DMS53 (cell line): ENCODE measurements around the gene NT5C1B.

Source experiments
- DNase-seq: peaks from one replicate; lab custom pipeline; 2025; lab: John Stamatoyannopoulos, UW

Gene NT5C1B

GRCh38 chr2:18551169-18551568 is 38.2 kb downstream of the NT5C1B start:
- DNase-seq: peak; percentile 81

DNA sequence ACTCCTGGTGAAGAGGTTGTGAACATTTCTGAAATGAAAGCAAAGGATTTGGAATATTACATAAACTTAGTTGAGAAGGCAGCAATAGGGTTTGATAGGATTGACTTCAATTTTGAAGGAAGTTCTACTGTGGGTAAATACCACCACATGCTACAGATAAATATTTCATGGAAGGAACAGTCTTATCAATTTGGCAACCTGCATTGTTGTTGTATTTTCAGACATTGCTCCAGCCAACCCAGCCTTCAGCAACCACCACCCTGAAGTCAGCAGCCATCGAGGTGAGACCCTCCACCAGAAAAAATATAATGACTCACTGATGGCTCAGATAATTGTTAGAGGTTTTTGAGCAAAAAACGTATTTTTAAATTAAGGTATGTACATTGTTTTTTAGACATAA is 38.9 kb downstream of the NT5C1B start:
- no peak for DNase-seq

- no peak for DNase-seq
Observed at GRCh38 chr2:18549083-18549482, 40.3 kb downstream of the NT5C1B start.

DNA sequence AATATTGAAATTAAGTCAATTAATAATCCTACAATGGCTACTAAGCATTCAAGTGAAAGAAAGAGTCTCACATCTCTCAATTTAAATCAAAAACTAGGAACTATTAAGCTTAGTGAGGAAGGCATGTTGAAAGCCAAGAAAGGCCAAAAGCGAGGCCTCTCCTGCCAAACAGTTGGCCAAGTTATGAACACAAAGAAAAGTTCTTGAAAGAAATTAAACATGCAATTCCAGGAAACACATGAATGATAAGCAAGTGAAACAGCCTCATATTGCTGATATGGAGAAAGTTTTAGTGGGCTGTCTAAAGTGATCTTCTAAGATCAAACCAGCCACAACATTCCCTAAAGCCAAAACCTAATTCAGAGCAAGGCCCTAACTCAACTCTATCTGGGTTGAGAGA is 40.7 kb downstream of the NT5C1B start:
- DNase-seq: no peak

DNA sequence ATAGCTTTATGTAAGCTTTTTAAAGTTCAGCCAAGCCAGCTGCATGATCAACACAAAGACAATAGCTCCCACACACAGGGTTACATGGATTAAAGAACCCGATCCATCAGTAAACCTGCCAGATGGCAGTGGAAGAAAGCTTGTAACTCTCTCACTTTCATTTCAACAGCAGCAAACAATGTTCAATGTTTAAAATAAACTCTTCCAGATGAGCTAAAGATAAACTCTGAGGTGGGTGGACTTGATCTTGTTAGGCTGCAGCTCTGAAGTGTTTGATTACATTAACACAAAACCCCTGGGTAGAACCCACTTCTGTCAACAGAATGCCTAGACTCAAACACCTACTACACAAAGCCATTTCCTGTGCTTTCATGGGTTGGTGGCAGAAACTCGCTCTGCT is 42.8 kb downstream of the NT5C1B start:
- peak; percentile 88 for DNase-seq

DNA sequence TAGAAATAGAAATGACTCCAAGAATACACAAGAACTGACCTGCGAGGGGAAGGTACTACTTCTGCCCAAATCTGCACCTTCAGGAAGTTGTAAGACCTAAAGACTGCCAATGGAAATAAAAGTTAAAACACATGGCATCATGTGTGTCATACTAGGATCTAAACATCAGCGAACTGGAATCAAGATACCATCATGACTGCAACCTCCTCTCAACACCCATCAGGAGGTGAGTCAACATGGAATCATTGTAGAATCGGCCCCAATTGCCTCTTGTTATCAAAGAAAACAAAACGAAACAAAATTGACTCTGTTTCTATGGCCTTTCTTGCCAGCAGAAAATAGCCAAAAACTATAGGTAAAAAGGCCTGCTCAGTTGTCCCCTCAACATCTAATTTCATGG is 44.0 kb downstream of the NT5C1B start:
- peak; percentile 64 for DNase-seq

DNA sequence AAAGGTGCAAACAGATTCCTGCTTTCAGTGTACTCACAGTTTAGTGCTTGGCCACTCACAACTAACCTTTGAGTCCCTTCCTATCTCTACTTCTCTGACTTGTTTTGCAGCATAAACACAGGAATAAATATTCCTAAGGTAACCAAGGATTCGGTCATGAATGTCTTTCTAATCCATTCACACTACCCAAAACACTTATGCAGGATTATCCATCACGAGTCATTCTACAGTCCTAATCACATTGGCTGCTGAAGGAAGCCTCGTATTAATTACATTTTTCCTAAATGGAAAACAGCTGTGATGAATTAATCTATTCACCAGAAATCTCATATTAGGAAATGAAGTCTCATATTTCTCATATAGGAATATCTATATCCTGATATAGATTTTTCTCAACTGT is 45.2 kb downstream of the NT5C1B start:
- peak; percentile 65 for DNase-seq

GRCh38 chr2:18540872-18541271 is 48.5 kb downstream of the NT5C1B start:
- DNase-seq: no peak

- no peak for DNase-seq
Observed at GRCh38 chr2:18536697-18537096, 52.7 kb downstream of the NT5C1B start.

GRCh38 chr2:18536100-18536499 is 53.3 kb downstream of the NT5C1B start:
- DNase-seq: no peak

DNA sequence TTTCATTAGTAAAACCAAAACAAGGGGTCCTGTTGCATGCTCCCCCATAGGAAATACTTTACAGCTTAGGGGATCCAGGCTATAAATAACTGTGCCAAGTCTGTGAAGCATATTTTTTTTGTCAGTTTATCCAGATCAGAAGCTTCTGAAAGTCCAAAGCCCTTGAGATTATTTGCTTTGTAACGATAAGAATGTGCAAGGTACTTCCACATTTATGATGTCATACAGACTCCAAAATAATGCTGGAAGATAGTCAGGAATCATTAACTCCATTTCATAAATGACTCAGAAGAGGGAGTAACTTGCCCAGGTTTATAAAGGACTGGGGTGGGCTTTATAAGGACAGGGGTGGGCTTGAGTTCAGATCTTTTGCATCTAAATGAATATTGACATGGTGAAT is 58.2 kb downstream of the NT5C1B start:
- DNase-seq: peak; percentile 40

DNA sequence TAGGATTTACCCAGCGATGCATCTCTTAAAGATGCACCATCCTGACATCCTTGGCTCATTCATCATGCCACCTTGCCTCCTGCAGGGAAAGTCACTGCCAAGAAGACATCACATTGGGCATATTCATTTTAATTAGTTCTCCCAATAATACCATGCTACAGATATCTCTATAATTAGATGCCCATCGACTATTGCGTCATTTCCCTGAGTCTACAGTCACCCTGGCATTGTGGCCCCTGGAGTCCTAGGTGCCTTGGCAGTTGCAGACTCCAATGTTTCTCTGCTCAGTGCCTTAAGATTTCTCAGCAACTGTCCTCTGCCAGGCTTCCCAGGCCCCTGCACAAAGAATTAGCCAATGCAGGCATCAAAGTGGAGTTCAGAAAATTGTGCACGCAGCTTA is 61.5 kb downstream of the NT5C1B start:
- DNase-seq: no peak

GRCh38 chr2:18527326-18527725 is 62.0 kb downstream of the NT5C1B start:
- no peak for DNase-seq

DNA sequence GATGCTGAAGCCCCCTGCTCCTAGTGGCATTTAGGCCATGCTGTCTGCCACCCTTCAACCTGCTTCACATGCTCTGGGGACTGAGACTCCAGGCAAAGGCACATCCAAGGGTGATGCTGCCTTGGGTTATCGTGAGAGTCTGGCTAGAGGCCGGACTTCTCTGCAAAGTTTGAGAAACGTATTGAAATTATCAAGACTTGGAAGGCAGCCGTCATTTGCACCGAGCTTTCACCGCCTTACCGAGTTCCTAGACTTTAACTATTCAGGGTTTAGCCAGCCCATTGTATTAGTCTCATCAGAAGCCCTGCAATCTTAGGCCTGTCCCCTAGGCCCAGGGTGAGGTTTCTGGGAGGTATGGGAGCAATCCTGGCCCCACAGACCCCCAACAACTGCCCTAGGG is 62.9 kb downstream of the NT5C1B start:
- no peak for DNase-seq

- no peak for DNase-seq
Observed at GRCh38 chr2:18525852-18526251, 63.5 kb downstream of the NT5C1B start.

DNA sequence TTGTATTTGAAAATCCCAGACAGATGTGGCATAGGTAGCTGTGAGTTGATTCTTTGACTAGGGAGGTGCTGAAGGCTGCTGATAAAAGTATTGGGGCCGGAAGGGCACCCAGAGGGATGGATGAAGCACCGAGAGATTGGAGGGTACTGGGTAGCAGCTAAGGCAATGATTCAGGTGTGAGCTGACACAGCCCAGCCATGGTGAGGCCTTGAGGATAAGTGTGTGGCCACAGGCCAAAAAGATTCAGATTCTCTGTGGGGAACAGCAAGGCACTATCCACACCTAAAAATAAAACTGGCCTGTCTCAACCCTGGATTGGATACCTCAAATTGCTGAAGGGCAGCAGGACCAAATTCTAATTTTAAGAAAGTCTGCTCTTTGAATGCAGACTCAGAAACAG is 64.1 kb downstream of the NT5C1B start:
- DNase-seq: no peak

- DNase-seq: peak; percentile 35
Observed at GRCh38 chr2:18522484-18523146, 66.8 kb downstream of the NT5C1B start.

DNA sequence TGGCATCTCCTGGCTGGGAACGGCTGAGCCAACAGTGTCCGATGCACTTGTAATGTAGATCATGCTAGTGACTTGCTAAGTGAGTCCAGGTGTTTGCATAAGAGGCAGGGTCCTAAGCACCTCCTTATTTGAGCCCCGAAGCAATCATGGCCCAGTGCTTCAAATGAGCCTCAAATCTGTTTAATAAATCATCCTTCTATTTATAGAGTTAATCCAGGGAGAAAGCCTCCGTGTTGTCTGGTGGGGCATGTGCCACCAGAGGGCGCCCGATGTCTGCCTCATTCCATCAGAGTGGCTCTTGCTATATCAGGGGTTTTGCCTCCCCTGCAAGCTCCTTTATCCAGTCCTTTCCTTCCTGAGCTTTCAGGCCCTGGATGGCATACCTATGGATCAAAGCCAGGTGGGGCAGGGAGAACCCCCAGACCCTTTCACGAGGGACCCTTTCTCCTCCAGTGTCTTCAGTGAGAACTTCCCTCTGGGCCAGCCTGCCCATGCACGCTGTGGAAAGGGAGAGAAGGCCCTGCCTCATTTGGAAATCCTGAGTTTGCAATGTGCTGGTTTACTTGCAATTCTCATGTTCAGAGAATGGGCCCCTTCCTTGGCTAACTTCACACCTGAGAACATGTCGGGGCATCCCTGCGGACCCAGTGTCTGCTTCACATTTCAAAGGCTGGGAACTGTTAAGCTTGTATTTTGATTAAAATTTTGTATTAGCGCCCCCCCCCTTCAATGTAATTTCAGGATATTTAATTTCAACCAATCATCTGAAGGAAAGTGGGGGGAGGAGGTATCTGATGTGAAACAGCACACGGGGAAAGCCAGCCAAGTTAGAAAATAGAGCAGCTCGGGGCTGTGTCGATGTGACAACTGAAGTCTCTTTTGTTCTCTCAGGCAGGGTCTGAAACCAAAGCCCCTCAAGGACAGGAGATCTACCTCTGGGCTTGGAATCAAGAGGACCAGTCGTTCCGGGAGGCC is 68.6 kb downstream of the NT5C1B start:
- peak; percentile 82 for DNase-seq

DNA sequence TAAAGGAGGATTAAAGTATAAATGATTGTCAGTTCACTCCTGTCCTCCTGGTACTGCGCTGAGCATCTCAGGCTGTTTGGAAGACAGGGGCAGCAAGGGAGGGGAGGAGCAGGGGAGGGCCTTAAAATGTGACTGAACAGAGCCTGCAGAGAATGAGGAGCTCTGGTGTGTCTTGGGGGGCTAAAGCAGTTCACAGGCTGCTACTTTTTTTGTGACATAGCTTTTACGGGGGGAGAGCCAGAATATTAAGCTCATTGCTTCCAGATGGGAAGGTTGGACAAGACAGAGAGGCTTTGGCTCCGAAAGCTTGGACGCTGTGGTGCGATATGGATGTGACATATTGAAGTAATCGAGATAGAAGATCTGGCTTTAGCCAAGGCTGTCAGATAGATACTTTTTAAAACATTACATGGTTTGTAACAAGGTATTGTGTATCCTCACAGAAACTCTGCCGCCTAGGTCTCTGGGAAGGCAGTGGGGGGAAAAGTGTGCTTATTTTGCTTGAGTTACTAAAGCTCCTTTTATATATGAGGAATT is 69.4 kb downstream of the NT5C1B start:
- no peak for DNase-seq

GRCh38 chr2:18518116-18519111 is 71.0 kb downstream of the NT5C1B start:
- DNase-seq: no peak

DNA sequence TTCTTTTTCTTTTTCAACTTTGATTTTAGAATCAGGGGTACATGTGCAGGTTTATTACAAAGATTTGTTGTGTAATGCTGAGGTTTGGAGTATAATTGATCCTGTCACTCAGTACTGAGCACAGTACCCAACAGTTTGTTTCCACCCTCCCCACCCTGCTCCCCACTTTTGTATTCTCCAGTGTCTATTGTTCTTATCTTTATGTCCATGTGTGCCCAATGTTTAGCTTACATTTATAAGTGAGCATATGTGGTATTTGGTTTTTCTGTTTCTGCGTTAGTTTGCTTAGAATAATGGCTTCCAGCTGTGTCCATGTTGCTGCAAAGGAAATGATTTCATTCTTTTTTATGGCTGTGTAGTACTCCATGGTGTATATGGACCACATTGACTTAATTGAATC is 72.0 kb downstream of the NT5C1B start:
- no peak for DNase-seq

DNA sequence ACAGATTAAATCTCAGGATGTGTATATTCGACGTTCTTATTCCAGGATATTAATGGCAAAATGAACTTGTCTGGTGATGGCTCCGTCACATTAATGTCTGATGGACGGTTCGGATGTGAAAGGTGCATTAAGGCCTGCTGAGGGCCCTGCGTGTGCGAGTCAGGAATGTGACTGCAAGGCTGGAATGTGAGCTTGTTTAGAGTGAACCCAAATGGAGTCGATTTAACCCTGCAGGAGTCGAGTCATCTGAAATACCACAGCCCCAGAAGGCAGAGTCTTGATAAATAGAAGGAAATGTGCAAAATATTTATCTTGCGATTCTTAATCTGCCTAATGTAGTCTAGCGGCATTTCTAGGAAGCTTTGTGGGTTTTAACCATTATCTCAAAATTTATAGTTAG is 73.3 kb downstream of the NT5C1B start:
- no peak for DNase-seq
